Measurements from ENCODE around the gene MDH1B.

- no peak for TF ChIP-seq CTCF (IDR thresholded peaks at IDR 0.05 in 4 of 5, conservative IDR thresholded peaks at IDR 0.05 in 1 of 5)
- TF ChIP-seq POLR2A (IDR thresholded peaks at IDR 0.05) = no peak
Observed at GRCh38 chr2:206792645-206793044, 27.5 kb upstream of the MDH1B start.

Data from gastrocnemius medialis (tissue), 4 donors.